ENCODE measurements around the gene CEP128.

The CEP128 gene

GRCh38 chr14:80868260-80868659 is 73.3 kb downstream of the CEP128 start:
- DNase-seq, result no peak

GRCh38 chr14:80867798-80868197 is 73.7 kb downstream of the CEP128 start:
- no peak for DNase-seq

GRCh38 chr14:80867091-80867490 is 74.4 kb downstream of the CEP128 start:
- DNase-seq, result no peak

DNA sequence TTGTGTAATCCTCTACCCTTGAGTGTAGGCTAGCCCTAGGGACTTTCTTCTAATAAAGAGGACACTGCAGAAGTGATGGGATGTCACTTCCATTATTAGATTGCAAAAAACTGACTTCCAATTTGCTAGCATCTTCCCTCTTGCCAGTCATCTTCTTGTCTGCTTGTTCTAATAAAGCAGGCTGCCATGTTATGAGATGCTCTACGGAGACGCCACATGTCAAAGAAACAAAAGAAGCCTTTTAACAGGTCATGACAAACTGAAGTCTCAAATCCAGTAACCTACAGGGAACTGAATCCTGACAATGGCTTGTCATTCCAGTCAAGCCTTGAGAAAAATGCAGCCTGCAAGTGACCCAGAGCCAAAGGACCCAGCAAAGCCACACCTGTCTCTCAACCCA is 76.0 kb downstream of the CEP128 start:
- no peak for DNase-seq

GRCh38 chr14:80862983-80863382 is 78.6 kb downstream of the CEP128 start:
- DNase-seq, result no peak

DNA sequence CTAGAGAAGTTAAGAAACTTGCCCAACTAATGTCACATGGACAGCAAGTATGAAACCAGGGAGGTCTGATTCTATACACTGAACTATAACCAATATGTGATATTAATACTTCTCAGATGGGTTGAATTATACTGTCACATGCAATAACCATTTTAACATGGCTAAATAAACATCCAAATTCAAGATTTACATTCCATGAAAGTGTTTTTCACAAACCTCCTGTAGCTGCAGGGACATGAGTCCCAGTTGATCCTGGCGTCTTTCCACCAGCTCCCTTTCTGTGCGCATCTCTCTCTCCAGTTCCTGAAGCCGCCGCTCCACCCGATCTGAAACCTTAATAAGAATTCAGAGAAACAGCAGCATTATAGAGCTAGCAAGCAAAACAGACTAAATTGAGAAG is 79.0 kb downstream of the CEP128 start:
- DNase-seq, result no peak

DNA sequence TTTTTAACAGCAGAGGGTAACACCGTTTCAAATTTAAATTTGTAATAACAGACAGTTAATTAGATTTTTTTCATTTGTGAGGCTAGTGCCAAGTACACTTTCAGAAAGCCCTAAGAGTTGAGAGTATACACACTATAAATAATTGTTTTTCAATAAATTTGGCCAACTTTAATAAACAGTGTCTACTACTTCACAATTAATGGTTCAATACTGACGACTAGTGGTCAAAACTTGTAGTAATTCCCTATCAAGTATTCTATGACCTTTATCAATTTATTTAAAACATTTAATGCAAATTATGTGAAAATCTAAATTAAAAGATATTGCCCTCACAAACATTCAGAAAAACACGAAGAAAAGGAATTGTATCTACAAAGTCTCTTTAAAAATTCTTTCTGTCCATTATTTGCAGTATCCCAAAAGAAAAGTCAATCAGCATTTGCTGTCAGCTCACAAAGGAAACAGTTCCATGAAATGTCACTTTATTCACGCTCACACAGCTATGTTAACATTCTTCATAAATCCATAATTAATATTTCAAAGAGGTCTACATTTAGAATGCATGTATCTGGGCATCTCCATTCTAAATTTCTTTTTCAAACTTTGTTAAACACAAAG is 91.2 kb downstream of the CEP128 start:
- no peak for DNase-seq

DNA sequence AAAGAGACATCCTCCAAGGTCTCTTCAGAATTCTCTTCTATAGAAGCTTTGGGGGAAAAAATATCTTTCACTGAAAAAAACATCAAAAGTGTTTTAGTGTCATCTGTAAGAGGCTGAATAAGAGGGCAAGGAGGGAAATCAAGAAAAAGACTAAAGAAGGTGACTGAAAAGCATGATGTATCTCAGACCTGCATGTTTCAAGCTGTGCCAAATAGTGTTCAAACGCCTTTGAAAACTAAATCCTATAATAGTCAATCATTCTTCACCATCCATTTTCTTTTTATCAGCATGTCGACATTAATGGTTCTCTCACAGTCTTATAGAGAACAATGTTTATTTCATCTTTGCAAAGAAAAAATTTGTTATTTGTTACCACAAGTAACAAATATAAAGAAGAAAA is 94.5 kb downstream of the CEP128 start:
- DNase-seq, result no peak

- DNase-seq, result no peak
Measured at GRCh38 chr14:80845856-80846255, 95.7 kb downstream of the CEP128 start.

GRCh38 chr14:80844872-80845271 is 96.7 kb downstream of the CEP128 start:
- no peak for DNase-seq

DNA sequence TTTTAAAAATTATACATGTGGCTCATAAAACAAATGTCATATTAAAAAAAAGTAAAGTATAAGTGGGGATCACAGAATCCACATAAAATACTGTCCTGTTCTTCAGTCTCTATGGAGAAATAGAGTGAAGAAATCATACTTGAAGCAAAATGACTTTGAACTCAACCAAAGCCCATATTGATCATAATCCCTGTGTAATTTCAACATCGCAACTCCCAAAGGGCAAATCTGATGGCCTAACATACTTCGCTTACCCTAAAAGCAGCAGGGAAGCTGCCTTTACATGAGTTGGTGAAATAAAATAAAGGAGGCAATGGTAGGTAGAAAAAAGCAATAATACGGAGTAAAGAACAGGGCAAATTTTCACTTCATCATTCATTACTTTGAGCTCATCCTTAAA is 101.8 kb downstream of the CEP128 start:
- no peak for DNase-seq

- DNase-seq, result no peak
Measured at GRCh38 chr14:80809663-80810062, 131.9 kb downstream of the CEP128 start.

- DNase-seq, result no peak
Measured at GRCh38 chr14:80805136-80805535, 136.4 kb downstream of the CEP128 start.

DNA sequence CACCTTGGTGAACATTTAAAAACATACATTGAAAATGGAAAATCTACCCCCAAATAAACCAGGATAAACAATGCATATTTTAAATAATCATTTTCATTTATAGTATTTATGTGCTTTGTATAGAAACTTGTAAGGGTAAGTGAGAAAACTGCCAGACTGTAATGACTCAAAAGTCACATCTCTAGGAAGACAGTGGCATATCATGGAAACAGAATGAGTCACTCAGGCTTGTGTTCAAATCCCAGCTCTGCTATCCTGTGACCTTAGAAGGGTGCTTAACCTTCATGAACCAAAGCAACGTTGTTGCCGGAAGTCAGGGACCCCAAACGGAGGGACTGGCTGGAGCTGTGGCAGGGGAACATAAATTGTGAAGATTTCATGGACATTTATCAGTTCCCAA is 142.7 kb downstream of the CEP128 start:
- DNase-seq, result no peak

- DNase-seq, result no peak
Measured at GRCh38 chr14:80798211-80798610, 143.3 kb downstream of the CEP128 start.

GRCh38 chr14:80792771-80793170 is 148.8 kb downstream of the CEP128 start:
- DNase-seq, result no peak

GRCh38 chr14:80787876-80788275 is 153.7 kb downstream of the CEP128 start:
- no peak for DNase-seq

GRCh38 chr14:80784820-80785219 is 156.7 kb downstream of the CEP128 start:
- no peak for DNase-seq

DNA sequence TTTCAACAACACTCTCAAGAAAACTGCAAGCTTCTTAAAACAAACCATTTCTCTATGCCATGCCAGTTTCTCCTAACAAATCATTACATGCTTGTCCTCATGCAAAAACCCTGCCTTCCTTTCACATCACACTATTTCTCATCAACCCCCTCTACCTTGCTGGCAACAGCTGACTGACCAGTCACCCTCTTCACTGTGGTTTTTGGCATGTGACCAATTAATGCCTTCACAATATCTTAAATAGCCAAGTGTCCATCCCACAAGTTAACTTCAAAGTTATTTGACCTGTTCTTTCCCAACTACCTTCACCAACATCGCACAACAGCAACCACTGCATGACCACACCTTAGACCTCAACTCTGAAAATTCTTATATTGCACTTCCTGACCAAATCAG is 159.6 kb downstream of the CEP128 start:
- DNase-seq, result no peak

- no peak for DNase-seq
Measured at GRCh38 chr14:80780500-80780899, 161.0 kb downstream of the CEP128 start.

DNA sequence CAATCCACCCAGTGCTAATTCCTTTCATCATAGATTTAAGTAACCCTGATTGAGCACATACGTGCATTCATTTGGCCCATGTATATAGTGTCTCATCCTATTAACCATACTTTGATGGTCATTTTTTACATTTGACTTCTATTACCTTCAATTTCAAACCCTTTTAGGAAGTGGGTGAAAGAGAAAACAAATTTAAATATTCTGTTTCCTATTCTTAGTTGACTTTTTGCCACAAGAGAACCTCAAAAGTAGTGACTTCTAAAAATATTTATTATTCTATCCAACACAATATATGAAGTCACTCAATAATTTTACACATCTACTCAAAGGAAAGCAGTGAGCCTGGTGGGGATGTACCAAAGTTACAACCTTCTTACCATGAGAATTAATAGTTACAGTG is 164.9 kb downstream of the CEP128 start:
- DNase-seq, result no peak

GRCh38 chr14:80776186-80776585 is 165.4 kb downstream of the CEP128 start:
- no peak for DNase-seq

DNA sequence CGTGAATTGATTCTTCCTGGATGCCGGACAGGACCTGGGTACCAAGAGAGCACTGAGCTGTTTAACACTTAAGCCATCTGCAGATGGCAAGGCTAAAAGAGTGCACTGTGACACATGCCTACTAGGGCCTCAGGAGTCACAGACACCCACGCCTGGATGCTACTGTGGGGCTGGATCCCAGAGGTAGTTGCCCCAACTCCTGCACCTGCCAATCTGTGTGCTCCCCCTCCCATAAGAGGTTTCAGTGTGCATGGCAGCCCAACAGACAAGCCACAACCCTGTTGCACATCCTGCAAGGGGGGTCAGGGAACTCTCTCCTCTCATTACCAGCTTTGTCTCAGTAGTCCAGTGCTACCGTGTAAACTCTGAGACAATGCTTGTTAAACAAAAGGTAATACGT is 169.0 kb downstream of the CEP128 start:
- DNase-seq, result no peak

DNA sequence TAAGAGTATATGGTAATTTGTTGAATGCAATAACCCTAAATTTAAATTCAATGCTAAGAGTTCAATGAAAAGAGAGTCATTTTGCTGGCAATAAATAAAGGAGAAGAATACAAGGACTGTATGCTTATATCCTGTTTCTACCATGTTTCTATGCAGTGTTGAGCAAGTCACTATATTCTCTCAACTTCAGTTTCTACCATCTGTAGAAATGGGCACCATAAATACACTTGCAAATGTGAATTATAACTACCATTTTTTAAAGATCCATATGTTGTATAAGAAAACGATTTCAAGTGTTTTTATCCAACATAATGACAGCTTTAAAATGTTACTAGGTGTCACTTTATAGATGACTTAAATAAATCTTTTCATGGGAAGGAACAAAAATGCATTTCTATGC is 170.3 kb downstream of the CEP128 start:
- DNase-seq, result no peak

GRCh38 chr14:80770114-80770908 is 171.2 kb downstream of the CEP128 start:
- no peak for DNase-seq
